HG02678 (cell line): ENCODE data around the gene FAM32A.

Source experiments
- ATAC-seq: cut with Tn5 transposase; IDR thresholded peaks from one replicate; pipeline ENCODE4 v1.9.1; 2021; ENCODE audit warnings: mild to moderate bottlenecking, moderate library complexity; ENCODE audit not compliant: unreplicated experiment

Gene FAM32A

DNA sequence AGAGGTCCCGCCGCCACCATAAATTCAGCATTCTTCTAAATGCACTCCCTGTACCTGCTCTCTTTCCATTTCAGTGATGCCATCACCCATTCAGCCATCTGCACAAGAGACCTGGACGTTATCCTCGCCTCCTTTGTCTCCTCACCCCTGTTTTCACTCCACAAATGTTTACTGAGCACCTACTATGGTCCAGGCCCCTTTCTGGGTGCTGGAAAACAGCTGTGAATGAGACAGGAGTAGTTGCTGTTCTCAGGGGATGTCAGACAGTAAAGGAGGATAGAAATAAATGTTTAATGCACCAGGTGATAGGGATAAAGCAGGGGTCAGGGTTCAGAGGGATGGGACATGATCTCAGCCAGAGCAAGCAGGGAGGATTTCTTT, 15.8 kb downstream of the FAM32A start:
- ATAC-seq, result no peak

DNA sequence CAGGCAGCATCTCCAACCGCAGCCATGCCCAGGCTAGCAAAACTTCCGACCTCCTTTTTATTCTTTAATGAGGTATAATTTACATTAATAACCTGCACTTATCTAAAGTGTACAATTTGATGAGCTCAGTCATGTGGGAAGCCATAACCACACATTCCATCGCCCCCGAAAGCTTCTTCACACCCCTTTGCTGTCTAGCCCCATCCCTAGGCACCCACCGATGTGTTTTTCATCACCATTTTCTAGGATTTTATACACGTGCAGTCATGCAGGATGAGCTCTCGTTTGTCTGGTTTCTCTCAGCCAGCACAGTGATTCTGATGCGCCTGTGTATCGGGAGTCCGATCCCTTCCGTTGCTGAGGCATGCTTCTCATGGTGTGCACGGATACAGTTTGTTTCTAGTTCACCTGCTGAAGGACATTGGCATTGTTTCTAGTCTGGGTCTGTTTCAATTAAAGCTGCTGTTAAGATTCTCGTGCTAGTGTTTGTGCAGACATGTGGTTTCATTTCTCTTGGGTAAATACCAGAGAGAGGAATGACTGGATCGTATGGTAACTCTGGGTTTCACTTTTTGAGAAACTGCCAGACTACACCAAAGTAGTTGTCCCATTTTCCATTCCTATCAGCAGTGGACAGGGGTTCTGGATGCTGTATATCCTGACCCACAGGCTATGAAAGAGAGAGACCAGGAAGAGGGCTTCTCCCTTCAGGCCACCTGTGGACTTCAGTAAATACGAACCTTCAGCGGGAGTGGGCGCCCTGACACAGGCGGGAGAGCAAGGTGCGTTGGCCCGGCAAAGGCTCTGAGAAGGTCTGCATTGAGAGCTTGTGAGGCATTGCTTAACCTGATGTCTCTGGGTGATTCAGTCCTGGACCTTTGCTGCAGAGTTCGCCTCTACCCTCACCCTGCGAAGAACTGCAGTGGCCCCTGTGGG, 17.4 kb downstream of the FAM32A start:
- no peak for ATAC-seq

DNA sequence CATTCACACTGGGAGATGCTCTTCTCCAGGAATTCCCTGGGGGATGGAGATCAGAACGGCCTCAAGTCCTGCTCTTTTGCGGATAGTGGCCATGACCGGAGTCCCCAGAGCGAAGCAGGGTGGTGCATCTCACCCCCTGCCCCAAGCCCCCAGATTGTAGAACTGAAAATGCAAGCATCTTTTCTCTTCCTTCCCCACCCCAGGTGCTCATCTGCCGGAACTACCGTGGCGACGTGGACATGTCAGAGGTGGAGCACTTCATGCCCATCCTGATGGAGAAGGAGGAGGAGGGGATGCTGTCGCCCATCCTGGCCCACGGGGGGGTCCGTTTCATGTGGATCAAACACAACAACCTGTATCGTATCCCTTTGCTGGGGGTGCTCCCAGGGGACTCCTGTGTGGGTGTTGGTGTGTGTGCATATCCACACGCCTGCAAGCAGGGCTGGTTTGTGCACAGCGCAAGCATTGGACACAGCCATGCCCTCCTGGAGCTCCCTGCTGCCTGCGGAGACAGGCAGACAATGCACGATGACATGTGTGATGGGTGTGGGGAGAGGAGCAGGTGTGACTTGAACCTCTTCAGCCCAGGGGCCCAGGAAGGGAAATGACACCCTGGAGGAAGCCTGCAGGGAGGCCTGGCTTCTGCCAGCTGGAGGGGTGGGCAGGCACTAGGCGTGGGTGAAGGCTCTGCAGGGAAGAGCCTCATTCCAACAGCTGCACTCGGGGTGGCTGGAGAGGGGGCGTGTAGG, 18.2 kb downstream of the FAM32A start:
- ATAC-seq, result no peak

DNA sequence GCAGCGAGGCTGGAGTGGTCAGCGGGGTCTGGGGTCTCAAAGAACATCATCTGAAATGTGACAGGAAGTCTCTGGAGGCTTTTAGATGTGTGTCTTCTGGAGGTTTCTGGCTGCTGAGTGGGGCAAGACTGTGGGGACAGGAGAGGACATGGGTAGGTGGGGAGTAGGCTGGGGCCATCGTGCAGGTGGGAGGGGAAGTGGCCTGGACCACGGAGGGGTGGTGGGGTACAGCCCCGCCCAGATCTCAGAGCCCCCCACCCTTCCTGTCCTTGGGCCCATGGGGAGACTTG, 18.7 kb downstream of the FAM32A start:
- ATAC-seq, result no peak

DNA sequence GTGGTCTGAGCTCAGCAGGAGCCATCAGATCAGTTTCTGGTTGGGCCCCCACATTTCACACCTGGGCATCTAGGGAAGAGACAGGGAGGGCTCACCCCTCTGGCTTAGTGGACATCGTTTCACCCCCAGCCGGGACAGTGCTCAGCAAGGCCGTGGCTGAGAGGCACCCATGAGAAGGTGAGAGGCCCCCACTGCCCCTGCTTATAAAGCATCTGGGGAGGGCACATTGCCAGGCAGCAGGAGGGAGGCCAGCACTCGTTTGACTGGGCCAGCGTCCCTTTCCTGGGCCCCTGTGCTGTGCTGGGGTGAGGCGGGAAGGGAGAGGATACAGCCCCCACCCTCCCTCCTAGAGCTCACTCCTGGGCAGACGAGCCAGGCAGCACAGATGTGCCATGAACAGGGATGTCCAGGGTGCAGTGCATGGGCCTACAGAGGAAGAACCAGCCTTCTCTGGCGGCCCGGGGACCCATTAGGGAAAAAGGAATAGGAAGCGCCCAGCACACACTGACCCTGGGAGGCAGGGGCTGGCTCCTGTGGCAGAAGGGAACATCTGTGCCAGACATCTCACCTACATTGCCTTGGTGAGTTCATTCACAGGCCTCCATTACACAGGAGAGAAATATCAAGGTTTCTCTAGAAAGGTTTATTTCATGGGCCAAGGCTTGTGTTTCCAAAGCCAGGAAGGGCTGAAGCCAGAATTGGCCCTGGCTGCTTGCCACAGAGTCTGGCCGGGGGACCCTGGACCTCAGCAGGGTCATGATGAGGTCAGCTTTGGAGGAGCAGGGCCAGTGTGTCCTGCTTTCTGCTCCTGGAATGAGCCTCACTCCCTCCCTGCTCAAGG, 20.2 kb downstream of the FAM32A start:
- ATAC-seq, result no peak

- no peak for ATAC-seq
These were observed 20.9 kb downstream of the FAM32A start for GRCh38 chr19:16206046-16206605.

DNA sequence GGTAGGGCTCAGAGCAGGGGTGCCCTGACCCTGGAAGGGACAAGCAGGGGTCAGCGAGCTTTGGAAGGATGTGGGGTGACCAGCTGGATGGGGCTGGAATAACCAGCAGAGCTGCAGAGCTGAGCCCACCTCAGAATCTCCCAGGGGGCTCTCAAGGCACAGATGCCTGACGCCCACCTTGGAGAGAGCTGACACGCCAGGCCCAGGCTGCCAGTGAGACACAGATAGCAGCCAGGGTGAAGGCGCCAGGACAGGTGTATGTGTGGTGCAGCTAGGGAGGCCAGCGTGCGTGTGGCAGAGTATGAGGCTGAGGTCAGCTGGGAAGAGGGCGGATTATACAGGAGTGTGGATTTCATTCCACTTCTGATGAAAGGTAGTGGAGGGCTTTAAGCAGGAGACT, 21.4 kb downstream of the FAM32A start:
- ATAC-seq, result no peak

DNA sequence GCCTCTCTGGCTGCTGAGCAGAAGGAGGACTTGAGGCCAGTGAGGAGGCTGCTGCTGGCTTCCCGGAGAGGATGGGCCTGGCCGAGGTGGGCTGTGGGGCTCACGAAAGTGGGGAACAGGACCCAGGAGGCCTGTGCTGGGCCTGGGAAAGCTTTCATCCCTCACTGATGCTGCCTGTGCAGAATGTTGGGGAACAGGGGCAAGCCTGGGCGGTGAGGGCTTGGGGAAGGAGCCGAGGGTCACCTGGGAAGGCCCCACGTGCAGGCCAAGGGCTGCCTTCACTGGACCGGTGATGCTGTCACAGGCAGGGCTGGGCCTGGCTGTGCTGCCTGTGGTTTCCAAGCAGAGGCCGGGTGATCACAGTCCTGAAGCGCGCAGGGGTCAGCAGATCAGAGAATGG, 21.9 kb downstream of the FAM32A start:
- ATAC-seq, result no peak

DNA sequence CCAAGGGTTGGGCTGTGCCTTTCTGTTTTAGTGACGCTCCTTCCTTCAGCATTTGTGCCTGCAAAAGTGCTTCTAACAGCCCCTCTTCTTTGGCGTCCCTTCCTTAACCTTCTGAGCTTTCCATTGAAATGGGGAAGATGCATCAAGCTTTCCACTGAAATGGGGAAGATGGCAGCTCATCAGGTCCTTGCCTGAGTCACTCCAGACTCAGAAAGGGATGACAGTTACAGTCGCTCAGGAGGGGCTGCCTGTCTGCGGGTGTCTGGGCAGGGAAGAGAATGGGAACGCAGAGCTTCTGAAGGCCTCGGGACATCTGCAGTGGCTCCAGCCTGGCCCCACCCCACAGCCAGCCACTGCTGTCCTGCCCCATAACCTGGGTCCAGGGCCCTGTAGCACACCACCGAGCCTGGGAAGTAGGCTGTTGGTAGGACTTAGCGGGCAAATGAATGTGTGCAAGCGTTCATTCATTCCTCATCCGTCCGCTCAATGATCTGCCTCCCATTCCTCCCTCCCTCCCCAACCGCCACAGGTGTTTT, 22.3 kb downstream of the FAM32A start:
- no peak for ATAC-seq

- no peak for ATAC-seq
These were observed 23.0 kb downstream of the FAM32A start for GRCh38 chr19:16208064-16208759.

DNA sequence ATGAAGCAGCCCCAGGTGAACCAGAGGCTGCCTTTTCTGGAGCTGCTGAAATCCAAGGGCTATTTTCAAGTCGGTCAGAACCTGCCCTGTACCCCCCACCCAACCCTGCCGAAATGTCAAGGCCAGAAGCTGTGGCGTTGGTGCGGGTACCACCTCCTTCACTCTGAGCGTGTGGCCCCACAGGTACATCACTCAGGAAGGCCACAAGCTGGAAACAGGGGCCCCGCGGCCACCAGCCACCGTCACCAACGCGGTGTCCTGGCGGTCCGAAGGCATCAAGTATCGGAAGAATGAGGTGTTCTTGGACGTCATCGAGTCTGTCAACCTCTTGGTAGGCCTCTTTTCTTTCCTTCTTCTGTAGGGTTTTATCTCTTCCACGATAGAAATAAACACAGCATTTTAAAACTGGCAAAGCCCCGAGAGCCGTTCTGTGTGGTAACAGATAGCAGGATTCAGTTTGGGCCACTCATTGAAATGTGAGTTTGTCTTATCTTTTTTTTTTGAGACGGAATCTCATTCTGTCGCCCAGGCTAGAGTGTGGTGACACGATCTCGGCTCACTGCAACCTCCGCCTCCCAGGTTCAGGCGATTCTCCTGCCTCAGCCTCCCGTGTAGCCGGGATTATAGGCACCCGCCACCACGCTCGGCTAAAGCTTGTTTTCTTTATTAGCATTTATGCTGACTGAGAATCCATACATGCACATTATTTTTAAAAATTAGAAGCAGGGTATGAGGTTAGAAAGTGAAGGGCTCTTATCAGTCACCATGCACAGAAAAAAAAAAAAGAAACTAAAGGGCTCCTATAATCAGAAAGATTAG, 23.8 kb downstream of the FAM32A start:
- no peak for ATAC-seq

DNA sequence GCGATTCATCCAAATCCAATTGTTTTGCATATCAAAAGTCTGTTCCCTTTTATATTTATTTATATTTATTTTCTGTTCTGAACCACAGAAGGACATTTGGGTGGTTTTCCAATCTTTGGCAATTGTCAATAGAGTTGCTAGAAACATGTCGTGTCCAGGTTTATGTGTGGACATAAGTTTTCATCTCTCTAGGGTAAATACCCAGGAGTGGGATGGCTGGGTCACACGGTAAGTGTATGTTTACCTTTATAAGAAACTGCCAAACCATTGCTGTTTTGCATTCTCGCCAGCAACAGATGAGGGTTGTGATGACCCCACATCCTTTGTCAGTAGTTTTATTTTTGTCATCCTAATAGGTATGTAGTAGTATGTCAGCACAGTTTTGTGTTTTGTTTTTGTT, 25.0 kb downstream of the FAM32A start:
- ATAC-seq, result no peak

DNA sequence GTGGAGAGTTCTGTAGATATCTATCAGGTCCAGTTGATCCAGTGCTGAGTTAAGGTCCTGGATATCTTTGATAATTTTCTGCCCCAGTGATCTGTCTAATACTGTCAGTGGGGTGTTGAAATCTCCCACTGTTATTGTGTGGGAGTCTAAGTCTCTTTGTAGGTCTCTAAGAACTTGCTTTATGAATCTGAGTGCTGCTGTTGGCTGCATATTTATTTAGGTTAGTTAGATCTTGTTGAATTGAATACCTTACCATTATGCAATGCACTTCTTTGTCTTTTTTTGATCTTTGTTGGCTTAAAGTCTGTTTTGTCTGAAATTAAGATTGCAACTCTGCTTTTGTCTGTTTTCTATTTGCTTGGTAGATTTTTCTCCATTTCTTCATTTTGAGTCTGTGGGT, 27.9 kb downstream of the FAM32A start:
- ATAC-seq, result no peak

DNA sequence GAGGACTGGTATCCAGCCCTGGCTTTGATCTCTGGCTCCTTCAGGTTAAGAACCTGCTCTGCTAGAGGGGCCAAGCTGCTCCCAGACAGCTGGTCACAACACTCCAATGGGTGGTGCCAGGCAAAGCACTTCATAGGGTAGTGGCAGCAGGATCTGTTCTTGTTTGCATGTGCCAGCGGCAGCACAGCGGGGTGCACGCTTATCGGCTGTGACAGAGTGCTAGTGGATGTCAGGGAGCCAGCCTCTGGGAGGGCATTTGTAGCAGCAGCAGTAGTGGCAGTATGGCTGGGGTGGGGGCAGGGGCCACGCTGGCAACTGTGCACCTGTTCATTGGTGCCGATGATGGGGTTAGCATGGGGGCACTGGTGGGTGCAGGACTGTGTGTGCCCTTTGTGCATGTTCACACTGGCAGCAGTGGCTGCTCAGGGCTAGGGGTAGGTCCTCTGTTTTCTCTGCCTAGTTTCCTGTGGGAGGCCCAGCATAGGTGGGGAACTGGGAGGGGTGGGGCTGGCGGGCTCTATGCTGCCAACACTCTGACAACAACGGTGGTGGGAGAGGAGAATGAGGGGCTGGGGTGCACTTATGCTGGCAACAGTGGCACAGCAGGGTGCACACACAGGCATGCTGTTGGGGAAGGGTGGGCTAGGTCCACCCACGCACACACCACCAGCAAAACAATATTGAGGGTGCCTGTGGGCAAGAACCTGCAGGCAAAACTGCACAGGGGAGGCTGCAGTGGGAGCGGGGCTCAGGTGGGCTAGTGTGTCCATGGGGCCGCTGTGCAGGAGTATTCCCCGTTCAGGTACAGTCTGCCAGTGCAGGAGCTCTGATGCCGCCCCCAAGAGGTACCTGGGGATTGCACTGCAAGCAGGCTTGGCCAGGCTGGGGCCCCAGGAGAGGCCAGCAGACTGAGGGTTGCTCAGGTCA, 31.8 kb downstream of the FAM32A start:
- ATAC-seq, result no peak

DNA sequence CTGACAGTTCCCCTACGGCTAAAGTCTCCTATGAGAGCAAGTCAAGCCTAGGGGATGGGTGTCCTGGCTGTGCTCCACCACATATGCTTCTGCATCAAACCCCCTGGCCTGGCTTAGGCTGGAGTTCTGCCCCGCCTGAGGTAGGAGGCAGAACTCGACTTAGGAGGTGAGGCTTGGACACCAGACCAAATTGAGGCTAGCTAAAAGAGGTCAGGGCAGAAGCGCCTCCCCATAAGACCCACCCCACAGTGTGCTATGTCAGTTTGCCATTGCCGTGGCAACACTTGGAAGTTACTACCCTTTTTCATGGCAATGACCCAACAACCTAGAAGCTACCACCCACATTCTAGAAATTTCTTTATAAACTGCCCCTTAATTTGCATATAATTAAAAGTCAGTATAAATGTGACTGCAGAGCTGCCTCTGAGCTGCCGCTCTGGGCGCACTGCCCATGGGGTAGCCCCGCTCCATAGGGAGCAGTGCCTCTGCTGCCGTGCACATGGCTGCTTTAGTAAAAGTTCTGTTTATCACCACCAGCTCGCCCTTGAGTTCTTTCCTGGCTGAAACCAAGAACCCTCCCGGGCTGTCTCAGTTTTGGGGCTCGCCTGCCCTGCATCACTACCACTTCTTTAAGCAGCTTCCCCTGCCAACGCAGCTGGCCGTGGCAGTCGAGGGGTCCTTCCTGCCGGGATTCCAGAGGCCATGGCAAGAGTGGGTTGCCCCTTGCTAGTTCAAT, 32.7 kb downstream of the FAM32A start:
- no peak for ATAC-seq

GRCh38 chr19:16218851-16219250, 33.6 kb downstream of the FAM32A start:
- ATAC-seq, result no peak

DNA sequence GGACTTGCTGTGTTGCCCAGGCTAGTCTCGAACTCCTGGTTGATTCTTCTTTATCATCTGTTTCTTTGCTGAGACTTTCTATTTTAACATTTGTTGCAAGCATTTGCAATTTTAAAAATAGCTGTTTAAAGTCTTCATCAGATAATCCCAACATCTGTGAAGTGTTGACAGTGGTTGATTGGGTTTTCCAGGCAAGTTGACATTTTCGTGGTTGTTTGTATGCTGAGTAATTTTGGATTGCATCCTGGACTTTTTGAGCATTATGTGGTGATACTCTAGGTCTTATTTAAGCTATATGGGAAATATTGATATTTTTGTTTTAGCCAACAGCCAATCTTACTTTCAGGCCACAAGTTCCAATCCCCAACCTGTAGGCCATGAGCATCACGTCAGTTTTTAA, 37.6 kb downstream of the FAM32A start:
- ATAC-seq, result no peak

GRCh38 chr19:16223746-16224145, 38.5 kb downstream of the FAM32A start:
- no peak for ATAC-seq
